Inferior parietal cortex (tissue), 1 donor: ENCODE results near the gene GIGYF1.

Experiments
- DNase-seq: peaks from one replicate; pipeline ENCODE4 v3.0.0-alpha.2; 2016; ENCODE audit errors: extremely low spot score

The GIGYF1 gene

GRCh38 chr7:100685049-100685605, 8.9 kb downstream of the GIGYF1 start:
- DNase-seq, result no peak

- DNase-seq, result no peak
Observed at GRCh38 chr7:100684534-100685042, 9.5 kb downstream of the GIGYF1 start.

- DNase-seq, result no peak
Observed at GRCh38 chr7:100683659-100684533, 10.2 kb downstream of the GIGYF1 start.

DNA sequence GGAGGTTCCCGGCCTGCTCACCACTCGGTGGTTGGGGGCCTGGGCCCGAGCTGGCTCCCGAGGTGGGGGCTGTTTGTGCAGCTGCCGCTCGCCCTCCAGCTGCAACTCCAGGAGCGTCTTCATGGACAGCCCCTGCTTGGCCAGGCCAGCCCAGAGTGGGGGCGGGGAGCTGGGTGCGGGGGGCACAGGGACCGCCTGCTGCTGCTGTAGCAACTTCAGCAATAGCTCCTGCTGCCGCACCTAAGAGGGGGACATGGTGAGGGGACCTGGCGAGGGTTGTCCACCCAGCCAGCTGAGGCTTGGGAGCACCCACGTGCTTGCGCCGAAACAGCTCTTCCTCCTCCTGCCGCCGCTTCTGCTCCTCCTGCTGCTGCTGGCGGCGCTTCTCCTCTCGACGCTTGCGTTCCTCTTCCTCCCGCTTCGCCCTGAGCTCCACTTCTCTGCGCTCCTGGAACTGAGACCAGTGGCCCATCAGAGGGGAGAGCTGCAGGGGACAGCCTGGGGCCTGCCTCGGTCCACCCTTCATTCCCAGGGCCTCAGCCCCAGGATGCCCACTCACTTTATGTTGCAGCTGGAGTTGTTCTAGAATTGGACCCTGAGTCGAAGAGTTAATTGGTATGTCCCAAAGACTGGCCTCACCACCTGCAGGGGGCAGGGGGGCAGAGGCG, 10.9 kb downstream of the GIGYF1 start:
- no peak for DNase-seq

- no peak for DNase-seq
Observed at GRCh38 chr7:100682228-100682741, 11.8 kb downstream of the GIGYF1 start.

DNA sequence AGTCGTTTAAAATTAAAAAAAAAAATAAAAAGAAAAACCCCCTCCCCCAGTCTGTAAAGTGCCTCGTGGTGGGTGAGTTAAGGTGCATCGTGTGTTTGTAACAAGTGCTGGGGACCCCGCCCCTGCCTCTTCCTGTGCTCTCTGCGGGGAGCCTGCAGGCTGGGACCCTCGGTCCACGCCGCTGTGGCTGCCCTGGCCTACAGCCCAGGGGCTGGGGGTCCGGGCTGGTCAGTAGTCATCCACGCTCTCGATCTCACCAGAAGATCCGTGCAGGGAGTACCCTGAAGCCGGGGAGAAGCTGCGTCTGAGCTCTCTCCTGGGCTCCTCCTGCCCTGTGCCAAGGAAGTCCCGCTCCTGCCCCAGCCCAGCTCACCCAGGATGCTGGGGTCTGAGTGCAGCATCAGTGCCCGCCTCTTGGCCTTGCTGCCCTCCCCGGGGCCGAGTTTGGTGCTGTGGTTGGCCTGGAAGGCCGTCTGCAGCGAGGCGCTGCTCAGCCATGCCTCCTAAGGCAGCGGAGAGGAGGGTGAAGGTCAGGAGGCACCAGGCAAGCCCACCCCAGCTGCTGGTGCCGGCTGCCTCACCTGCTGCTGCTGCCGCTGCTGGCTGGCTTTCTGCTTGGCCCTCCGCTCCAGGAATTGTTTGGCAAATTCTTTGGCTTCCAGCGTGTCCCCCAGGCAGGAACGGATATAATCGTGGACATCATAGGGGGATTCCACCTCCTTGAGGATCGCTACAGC, 12.4 kb downstream of the GIGYF1 start:
- DNase-seq, result no peak

GRCh38 chr7:100680576-100681271, 13.3 kb downstream of the GIGYF1 start:
- no peak for DNase-seq

DNA sequence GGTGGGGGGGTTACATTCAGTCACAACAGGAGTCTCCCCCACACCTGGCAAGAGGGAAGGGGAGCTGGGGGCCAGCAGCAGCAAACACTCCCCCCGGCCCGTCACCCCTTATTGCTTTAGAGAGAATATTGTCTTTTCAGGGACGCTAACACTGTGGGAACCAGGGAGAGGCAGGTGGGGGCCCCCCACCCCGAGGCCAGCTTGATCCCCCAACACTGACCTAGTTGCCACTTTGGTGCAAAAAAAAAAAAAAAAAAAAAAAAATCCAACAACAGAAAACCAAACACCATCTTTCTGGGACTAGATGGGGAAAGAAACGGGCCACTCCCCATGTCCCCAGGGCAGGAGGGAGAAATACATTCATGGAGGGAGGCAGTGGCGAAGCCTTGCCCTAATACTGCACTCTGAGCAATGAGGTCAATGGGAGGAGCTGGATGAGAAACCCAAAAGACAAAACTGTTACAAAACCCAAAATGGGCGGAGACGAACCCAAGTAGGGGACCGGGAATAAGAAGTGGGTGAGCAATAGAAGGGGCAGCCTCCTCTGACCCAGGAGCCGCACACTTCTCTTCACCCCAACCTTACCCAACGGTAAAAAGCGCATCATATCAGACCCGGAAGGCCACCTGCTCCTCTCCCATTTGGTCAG, 14.0 kb downstream of the GIGYF1 start:
- no peak for DNase-seq

DNA sequence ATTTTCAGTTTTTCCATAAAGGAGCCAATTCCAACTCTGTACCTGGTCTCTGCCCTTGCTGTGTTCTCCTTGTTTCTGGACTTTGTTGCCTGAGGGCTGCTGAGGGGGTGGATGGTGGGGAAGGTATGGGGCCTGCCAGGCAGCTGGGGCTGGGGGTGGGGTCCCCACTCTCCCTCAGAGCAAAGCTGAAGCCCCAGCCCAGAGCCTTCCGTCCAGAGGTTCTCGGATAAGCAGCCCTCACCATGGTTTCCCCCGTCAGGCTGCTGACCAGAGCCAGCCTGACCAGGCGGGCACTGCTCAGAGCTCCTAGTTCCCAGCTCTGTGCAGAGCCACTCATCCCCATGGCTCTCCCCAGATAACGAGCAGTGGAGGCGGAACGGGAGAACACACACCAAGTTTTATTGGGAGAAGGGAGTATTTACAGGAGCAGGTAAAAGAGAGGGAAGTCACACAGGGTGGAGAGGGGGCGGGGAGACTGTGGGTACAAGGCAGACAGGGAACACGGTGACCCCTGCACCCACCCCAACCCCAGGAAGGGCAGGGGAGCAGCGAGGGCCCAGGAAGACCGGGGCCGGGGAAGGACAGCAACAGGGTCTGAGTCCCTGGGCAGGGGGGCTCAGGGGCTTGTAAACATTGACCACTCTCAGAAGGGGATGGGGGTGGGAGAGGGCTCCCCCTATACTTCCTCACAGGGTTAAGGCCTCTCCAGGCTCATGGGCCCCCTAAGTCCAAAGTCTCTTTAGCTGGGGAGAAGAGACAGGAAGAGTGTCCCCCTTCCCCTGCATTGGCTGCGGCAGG, 14.7 kb downstream of the GIGYF1 start:
- DNase-seq, result no peak

DNA sequence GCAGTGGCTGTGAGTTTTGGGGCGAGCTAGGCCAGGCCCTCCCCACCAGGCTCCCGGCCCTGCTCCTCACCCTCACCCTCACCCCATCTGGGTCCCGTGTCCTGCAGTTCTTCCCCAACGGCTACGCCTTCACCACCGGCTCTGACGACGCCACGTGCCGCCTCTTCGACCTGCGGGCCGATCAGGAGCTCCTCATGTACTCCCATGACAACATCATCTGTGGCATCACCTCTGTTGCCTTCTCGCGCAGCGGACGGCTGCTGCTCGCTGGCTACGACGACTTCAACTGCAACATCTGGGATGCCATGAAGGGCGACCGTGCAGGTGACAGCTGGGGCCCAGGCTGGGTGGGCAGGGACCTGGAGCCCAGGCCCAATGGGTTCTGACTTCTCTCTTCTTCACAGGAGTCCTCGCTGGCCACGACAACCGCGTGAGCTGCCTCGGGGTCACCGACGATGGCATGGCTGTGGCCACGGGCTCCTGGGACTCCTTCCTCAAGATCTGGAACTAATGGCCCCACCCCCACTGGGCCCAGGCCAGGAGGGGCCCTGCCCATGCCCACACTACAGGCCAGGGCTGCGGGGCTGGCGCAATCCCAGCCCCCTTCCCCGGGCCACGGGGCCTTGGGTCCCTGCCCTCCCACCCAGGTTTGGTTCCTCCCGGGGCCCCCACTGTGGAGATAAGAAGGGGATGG, 15.6 kb downstream of the GIGYF1 start:
- DNase-seq, result no peak

DNA sequence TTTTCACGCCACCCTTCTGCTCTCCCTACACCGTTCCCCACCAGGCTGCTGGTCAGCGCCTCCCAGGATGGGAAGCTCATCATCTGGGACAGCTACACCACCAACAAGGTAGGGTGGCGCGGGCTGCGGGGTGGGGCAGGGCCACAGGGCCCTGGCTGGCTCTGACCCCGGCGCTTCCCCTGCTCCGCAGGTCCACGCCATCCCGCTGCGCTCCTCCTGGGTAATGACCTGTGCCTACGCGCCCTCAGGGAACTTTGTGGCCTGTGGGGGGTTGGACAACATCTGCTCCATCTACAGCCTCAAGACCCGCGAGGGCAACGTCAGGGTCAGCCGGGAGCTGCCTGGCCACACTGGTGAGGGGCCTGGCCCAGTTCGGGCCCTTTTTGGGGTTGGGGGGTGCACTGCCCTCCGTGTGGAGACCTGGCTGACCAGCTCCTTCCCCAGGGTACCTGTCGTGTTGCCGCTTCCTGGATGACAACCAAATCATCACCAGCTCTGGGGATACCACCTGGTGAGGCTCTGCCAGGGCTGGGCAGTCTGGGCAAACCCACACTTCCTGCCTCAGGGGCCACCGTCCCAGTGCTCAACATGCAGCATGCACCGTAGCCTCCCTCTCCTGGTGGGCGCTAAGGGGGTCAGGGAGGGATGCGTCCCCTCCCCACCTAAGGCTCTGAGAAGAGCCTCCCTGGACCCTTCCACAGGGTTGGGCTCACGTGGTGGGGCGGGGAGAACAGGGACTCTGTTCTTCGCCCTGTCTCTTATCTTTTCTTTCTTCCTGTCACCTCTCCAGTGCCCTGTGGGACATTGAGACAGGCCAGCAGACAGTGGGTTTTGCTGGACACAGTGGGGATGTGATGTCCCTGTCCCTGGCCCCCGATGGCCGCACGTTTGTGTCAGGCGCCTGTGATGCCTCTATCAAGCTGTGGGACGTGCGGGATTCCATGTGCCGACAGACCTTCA, 16.5 kb downstream of the GIGYF1 start:
- DNase-seq, result no peak

DNA sequence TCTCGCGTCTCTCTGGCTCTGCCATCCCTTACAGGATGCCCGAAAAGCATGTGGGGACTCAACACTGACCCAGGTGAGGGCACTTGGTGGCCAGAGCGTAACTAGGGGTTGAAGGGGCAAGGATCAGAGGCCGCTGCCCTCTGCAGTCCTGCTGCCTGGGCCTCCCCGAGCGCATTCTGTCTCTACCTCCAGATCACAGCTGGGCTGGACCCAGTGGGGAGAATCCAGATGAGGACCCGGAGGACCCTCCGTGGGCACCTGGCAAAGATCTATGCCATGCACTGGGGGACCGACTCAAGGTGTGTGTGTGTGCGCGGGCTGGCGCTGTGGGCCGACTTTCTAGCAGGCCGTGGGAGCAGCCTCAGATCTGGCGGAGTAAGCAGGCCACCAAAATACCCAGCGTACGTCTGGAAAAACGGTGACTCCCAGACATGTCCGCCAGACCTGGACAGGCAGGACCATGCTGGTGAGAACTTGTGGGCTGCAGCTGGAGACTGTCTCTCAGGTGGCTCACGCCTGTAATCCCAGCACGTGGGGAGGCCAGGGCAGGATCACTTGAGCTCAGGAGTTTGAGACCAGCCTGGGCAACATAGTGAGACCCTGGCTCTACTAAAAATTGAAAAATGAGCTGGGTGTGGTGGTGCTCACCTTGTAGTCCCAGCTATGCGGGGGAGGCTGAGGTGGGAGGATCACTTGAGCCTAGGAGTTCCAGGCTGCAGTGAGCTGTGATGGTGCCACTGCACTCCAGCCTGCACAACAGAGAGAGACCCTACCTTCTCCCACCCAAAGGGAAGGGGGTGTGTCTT, 17.3 kb downstream of the GIGYF1 start:
- no peak for DNase-seq

DNA sequence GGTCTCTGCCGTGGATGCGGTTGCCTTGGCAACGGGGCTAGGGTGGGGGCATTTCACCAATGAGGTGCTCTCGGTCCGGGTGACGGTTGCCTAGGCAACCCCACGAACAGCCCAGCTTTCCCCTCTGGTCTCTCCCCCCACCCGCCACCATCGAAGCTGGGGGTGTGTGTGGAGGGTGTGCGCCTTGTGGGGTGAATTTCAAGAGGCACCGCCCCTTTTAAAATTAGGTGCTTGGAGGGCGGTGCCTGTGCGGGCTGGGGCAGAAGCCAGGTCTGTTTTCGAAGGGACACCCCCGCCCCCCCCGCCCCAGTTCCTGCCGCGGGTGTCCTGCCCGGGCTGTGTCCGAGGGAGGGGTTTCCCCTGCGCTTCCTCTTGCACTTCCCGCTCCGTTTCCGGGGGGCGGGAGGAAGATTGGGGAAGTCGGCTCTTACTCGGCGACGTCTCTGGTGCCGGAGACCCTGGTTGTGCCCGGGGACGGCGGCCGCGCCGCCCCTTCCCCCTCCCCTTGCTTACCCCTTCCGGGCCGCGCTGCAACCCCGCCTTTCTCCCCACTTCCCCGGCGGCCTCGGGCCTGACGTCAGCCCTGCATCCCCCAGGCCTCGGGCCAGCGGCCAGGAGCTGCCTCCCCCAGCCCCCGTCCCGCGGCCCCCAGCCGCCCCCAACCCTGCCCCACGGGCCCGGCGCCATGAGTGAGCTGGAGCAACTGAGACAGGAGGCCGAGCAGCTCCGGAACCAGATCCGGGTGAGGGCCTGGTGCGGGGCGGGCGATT, 18.3 kb downstream of the GIGYF1 start:
- DNase-seq, result peak; percentile 63

DNA sequence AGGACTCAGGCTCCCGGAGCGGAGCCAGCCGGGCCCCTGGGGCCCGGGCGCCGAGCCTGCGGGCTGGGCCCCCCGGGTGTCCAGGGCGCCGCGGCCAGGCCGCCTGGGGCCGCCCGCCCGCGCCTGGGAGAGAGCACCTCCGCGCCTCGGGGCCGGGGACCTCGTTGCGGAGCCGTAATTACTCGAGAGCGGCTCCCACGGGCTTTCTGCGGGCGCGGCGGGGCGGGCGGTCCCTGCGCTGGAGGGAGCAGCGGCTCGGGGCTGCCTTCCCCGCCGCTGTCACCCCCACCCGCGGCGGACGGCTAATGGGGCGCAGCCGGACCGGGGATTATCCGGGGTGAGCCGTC, 19.0 kb downstream of the GIGYF1 start:
- DNase-seq, result no peak

GRCh38 chr7:100674411-100675104, 19.5 kb downstream of the GIGYF1 start:
- DNase-seq, result no peak

DNA sequence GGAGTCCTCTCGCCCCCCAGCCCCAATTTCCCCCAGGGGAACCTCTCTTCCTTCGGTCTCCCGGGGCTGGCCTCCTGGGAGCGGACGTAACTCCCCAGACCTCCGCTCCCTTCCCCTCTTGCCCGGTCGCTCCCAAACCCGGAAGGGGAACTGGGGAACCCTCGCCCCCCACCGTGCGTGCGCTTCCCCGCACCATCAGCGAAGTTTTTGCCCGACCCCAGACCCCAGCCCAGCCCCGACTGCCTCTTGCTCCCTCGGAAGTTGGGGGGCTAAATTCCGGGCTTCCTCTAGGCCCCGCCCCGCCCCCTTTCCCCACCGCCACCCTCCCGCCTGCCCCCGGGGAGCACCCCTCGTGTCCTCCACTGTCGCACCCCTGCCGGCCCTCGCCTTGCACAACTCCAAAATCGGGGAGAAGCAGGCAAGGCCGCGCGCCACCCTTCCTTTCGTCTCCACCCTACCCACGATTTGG, 20.1 kb downstream of the GIGYF1 start:
- DNase-seq, result no peak
